HT1080 (cell line): ENCODE measurements around the gene ARID4B. TPM values are rescaled to one million over a fixed set of nuclear protein-coding genes. Genes with fewer than 3 reads are reported as not detected.
A peak's percentile ranks its signal among the peaks of the same experiment; 100 is the strongest.
"Not testable (repeated sequence)": the region's sequence is repeated elsewhere in the genome, so short reads cannot be mapped to it uniquely, and the experiment has no call there.

Source experiments
- DNase-seq: peaks from one replicate; pipeline ENCODE4 v3.0.0-alpha.2; 2015; ENCODE audit warnings: low read depth
- polyA plus RNA-seq, 2 experiments: library from polyadenylated mRNA; depleted of rRNA; stranded (reverse); fragments of >200 nt; gene quantifications; 2 replicates each; pipeline ENCODE4 v1.2.3, GENCODE V29; 2015
- total RNA-seq: library from RNA; depleted of rRNA; stranded (reverse); fragments of >200 nt; shearing (Covaris generic); gene quantifications from 2 replicates; pipeline ENCODE4 v1.2.3, GENCODE V29; 2014; rRNA removed

ARID4B gene, protein sequence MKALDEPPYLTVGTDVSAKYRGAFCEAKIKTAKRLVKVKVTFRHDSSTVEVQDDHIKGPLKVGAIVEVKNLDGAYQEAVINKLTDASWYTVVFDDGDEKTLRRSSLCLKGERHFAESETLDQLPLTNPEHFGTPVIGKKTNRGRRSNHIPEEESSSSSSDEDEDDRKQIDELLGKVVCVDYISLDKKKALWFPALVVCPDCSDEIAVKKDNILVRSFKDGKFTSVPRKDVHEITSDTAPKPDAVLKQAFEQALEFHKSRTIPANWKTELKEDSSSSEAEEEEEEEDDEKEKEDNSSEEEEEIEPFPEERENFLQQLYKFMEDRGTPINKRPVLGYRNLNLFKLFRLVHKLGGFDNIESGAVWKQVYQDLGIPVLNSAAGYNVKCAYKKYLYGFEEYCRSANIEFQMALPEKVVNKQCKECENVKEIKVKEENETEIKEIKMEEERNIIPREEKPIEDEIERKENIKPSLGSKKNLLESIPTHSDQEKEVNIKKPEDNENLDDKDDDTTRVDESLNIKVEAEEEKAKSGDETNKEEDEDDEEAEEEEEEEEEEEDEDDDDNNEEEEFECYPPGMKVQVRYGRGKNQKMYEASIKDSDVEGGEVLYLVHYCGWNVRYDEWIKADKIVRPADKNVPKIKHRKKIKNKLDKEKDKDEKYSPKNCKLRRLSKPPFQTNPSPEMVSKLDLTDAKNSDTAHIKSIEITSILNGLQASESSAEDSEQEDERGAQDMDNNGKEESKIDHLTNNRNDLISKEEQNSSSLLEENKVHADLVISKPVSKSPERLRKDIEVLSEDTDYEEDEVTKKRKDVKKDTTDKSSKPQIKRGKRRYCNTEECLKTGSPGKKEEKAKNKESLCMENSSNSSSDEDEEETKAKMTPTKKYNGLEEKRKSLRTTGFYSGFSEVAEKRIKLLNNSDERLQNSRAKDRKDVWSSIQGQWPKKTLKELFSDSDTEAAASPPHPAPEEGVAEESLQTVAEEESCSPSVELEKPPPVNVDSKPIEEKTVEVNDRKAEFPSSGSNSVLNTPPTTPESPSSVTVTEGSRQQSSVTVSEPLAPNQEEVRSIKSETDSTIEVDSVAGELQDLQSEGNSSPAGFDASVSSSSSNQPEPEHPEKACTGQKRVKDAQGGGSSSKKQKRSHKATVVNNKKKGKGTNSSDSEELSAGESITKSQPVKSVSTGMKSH (N-terminal part only)
- total RNA-seq: 11.6 and 13.4 TPM in 2 replicates
- 5.1 and 5.3 TPM in 2 replicates for polyA plus RNA-seq (2015; cell fraction: cytosol; rRNA removed)
- polyA plus RNA-seq (2015; cell fraction: nucleus; rRNA removed): 17.2 and 17.5 TPM in 2 replicates

GRCh38 chr1:235327559-235328270 lies at the start of gene ARID4B:
TSS of gene ARID4B (minus strand) at chr1:235328179. CDS start at chr1:235326919, 1,260 bp downstream.
- DNase-seq: no peak

DNA sequence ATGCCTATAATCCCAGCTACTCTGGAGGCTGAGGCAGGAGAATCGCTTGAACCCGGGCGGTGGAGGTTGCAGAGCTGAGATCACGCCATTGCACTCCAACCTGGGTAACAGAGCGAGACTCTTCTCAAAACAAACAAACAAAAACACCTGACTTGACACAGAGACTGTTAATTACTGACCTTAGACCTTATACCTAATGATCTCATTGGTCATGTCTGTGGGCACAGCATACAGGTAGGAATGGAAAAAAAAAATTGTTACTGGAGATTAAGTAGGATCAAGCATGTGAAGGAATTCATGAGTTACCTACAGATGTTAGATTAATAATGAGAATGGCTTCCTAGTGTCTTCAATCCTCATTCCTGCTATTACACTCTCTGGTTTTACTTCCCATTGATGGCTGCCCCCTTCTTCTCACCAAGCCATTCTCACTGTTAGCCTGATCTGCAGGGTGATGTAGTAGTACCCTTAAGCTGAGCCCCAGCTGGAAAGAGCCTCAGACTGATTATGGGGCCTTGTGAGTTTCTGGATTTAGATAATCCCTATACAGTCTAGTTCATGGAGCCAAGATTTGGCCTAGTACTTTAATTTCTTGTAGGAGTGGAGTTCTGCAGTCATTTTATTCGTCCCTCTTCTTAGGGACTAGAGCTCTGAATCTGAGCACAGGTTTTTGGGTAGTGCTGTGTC lies 48.1 kb upstream of the ARID4B start:
- DNase-seq: no peak

GRCh38 chr1:235369802-235370201 lies 41.8 kb upstream of the ARID4B start:
- no peak for DNase-seq

DNA sequence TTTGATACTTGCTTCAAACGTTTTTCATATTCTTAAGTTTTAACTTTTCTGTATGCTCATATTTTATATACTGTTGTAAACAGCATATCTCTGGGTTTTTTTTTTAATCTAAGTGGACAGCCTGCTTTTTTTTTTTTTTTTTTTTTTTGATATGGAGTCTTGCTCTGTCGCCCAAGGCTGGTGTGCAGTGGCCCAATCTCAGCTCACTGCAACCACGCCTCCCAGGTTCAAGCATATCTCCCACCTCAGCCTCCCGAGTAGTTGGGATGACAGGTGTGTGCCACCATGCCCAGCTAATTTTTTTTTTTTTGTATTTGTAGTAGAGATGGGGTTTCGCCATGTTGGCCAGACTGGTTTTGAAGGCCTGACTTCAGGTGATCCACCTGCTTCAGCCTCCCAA lies 40.4 kb upstream of the ARID4B start:
- DNase-seq: no peak

- DNase-seq: peak; percentile 98
These were observed 39.3 kb upstream of the ARID4B start, which contains the start of gene TBCE for GRCh38 chr1:235367000-235367908. TSS of gene TBCE (plus strand) at chr1:235367427. CDS start at chr1:235380050, 12,623 bp downstream.

GRCh38 chr1:235366286-235366685 lies 38.3 kb upstream of the ARID4B start:
- DNase-seq: no peak

DNA sequence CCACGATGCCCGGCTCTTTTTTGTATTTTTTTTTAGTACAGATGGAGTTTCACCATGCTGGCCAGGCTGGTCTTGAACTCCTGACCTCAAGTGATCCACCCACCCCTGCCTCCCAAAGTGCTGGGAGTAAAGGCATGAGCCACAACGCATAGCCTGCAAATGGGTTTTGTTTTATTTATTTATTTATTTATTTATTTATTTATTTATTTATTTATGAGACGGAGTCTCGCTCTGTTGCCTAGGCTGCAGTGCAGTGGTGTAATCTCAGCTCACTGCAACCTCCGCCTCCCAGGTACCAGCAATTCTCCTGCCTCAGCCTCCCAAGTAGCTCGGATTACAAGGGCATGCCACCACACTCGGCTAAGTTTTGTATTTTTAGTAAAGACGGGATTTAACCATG lies 36.2 kb upstream of the ARID4B start:
- not testable (repeated sequence) for DNase-seq

DNA sequence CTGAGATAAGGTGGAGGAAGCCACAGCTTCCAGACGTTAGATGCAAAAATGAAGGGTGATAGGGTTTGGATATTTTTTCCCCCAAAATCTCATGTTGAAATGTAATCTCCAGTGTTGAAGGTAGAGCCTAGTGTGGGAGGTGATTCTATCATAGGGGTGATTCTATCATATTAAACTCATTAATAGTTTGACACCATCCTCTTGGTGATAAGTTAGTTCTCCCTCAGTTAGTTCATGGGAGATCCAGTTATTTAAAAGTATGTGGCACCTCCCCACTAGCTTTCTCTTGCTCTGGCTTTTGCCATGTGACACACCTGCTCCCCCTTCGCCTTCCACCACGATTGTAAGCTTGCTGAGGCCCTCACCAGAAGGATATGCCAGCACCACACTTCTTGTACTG lies 30.9 kb upstream of the ARID4B start:
- no peak for DNase-seq

DNA sequence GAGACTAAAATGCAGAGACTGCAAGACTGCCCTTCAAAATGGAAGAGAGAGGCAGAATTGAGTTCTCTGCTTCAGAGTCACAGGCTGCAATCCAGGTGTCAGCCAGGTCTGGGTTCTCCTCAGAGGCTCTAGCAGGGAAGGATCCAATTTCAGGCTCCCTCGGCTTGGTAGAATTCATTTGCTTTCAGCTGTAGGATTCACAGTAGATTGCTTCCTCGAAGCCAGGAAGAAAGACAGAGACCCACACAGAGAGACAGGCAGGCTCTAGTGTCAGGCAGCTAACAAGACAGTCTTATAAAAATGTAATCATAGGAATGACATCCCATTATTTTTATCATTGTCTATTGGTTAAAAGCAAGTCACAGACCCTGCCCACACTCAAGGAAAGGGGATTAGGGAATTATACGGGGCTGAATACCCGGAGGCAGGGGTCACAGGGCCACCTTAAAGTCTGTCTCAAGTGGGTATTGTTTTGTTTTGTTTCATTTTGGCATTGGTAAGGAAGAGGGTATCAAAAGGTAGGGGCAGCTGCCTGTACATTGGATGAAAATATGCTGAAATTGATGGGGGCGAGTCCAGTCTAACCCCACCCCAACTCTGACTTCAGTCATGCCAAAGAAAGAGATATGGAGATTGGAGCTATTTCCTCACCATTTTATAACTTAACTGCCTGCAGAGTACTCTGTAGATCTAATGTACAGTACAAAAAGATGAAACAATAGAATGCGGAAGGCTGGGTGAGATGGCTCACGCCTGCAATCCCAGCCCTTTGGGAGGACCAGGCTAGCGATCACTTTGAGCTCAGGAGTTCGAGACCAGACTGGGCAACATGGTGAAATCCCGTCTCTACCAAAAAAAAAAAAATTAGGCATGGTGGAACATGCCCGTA lies 29.8 kb upstream of the ARID4B start:
- DNase-seq: no peak

DNA sequence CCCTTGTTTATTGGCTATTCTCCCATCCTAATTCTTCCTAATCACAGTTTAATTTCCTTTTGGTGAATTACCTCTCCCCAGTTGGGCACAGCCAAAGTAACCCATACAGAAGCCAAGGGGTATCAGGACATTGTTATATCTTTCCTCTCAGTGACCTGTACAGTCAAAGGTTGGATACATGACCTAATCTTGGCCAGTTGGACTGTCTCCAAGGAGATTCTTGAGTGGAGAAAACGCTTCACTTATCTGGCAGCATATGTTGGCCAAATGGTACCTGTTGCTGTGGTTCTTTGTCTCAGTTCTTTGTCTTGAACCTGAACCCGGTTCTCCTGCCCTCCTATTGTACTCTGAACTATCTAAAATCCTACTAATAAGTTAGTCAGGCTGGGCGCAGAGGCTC lies 23.9 kb upstream of the ARID4B start:
- DNase-seq: no peak

DNA sequence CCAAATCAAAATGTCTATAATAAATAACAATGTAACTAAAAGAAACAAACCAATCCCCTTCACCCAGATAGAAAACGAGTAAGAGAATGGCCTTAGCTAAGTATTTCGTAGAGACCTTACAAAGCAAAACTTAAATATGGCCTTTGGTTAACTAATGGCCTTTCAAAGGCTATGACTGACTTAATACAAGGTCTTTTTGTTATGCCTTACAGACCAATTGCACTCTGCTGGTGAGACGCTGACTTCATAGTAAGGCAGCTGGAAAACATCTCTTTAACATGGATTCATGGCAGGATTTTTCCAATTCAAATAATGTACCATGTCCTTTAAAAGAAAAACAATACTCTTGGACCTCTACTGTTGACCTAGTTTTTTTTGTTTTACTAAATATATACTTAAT lies 23.5 kb upstream of the ARID4B start:
- no peak for DNase-seq

- DNase-seq: no peak
These were observed 15.7 kb upstream of the ARID4B start for GRCh38 chr1:235343726-235344125.

- no peak for DNase-seq
These were observed 14.5 kb upstream of the ARID4B start for GRCh38 chr1:235342471-235342870.

- no peak for DNase-seq
These were observed 14.1 kb upstream of the ARID4B start for GRCh38 chr1:235342039-235342438.

DNA sequence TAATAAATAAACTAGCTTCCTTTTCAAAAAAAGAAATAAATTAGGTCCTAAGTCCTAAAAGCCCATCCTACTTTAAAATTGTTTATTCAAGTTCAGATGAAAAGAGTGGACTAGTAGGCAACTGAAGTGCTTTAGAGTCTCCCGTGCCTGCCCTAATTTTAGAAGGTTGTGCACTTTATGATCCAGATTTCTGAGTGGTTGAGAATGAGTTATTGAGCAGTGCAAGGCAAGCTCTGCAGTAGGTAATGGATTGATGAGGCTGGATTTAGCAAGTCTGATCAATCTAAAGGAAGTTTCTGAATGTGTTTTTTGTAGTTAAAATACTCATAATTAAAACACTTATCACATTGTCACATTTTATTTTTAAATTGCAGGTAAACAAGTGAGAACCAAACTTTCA lies 13.4 kb upstream of the ARID4B start:
- DNase-seq: no peak

DNA sequence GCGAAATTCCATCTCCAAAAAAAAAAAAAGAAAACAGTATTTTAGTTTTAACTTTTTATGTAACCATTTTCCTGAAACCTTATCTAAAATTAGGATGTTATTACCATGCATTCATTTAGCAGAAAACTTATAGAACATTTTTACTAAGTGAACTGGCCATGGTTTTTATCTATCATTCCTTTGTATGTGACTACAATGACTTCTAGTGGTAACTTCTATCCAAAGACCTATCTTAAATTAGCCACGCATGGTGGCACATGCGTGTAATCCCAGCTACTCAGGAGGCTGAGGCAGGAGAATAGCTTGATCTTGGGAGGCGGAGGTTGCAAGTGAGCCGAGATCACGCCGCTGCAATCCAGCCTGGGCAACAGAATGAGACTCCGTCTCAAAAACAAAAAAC lies 11.8 kb upstream of the ARID4B start:
- no peak for DNase-seq

DNA sequence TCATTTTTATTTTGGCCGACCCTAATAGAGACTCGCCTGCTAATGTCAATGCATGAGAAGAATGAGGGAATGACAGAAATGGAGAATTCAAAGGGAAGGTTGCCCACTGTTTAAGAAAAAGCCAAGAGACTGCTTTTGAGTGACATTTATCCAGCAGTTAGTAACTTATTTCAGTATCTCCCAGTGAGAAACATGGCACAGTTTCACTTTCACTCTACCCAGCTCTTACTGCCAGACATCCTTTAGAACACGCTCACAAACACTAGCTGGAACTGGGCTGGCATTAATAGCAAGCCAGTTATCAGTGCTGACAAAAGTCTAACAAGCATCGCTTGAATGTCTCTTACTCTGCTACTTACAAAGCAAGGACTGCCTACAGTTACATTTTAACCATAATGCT lies 8.9 kb upstream of the ARID4B start:
- no peak for DNase-seq

- DNase-seq: no peak
These were observed 3.4 kb upstream of the ARID4B start for GRCh38 chr1:235331401-235331800.
